Neural progenitor cell (in vitro differentiated cells): ENCODE measurements around the gene RACGAP1. TPM values are rescaled to one million over a fixed set of nuclear protein-coding genes. Genes with fewer than 3 reads are reported as not detected.
A peak's percentile ranks its signal among the peaks of the same experiment; 100 is the strongest.

Experiments used
- DNase-seq: peaks from one replicate; pipeline ENCODE4 v3.0.0-alpha.2; 2016; ENCODE audit warnings: low spot score
- H2AFZ ChIP-seq: fragments of 200-600 bp; sonication (generic); replicated peaks from 2 replicates; pipeline ENCODE4 v1.6.1; 2016; ENCODE audit warnings: antibody characterized with exemption
- H3F3A ChIP-seq: fragments of 200-600 bp; sonication (generic); 2 replicates; pipeline ENCODE4 v1.6.1; 2016; ENCODE audit warnings: antibody characterized with exemption, low read depth
- H3K27ac ChIP-seq: fragments of 200-600 bp; sonication (generic); 2 replicates; pipeline ENCODE4 v1.5.1; 2016; ENCODE audit warnings: mild to moderate bottlenecking
- H3K27me3 ChIP-seq: fragments of 200-600 bp; sonication (generic); 2 replicates; pipeline ENCODE4 v1.6.1; 2016; ENCODE audit warnings: mild to moderate bottlenecking, moderate library complexity
- H3K36me3 ChIP-seq: fragments of 200-600 bp; sonication (generic); 2 replicates; pipeline ENCODE4 v1.5.1; 2016
- H3K4me1 ChIP-seq: fragments of 200-600 bp; sonication (generic); 2 replicates; pipeline ENCODE4 v1.6.1; 2016; ENCODE audit warnings: mixed run types
- H3K4me2 ChIP-seq: fragments of 200-600 bp; sonication (generic); 2 replicates; pipeline ENCODE4 v1.6.1; 2016
- H3K4me3 ChIP-seq: fragments of 200-600 bp; sonication (generic); 2 replicates; pipeline ENCODE4 v1.5.1; 2016
- H3K79me2 ChIP-seq: fragments of 200-600 bp; sonication (generic); 2 replicates; pipeline ENCODE4 v1.6.1; 2016; ENCODE audit warnings: low read depth
- H3K9ac ChIP-seq: fragments of 200-600 bp; sonication (generic); 2 replicates; pipeline ENCODE4 v1.6.1; 2016
- H3K9me3 ChIP-seq: fragments of 200-600 bp; sonication (generic); 2 replicates; pipeline ENCODE4 v1.5.1; 2016; ENCODE audit warnings: low read depth
- H4K20me1 ChIP-seq: fragments of 200-600 bp; sonication (generic); 2 replicates; pipeline ENCODE4 v1.6.1; 2016; ENCODE audit warnings: low read depth
- H3K27ac Mint-ChIP-seq: 3 replicates; pipeline ENCODE4 v1.8.0; 2021; ENCODE audit warnings: mixed read lengths
- H3K27me3 Mint-ChIP-seq: 2 replicates; pipeline ENCODE4 v1.8.0; 2022; ENCODE audit warnings: low read depth, mild to moderate bottlenecking, inconsistent platforms, moderate library complexity, mixed read lengths; ENCODE audit not compliant: insufficient read depth
- H3K36me3 Mint-ChIP-seq: 3 replicates; pipeline ENCODE4 v1.8.0; 2021; ENCODE audit warnings: mixed read lengths
- H3K4me1 Mint-ChIP-seq: 3 replicates; pipeline ENCODE4 v1.8.0; 2021; ENCODE audit warnings: mixed read lengths
- H3K4me3 Mint-ChIP-seq: 3 replicates; pipeline ENCODE4 v1.8.0; 2021; ENCODE audit warnings: mild to moderate bottlenecking, moderate library complexity, mixed read lengths
- H3K9me3 Mint-ChIP-seq: 3 replicates; pipeline ENCODE4 v1.8.0; 2020; ENCODE audit warnings: mixed read lengths
- CTCF ChIP-seq: fragments of 200-600 bp; sonication (generic); IDR thresholded peaks from 2 replicates; pipeline ENCODE4 v1.5.1; 2017; ENCODE audit warnings: antibody characterized with exemption, mild to moderate bottlenecking
- EZH2 ChIP-seq: fragments of 200-600 bp; sonication (generic); IDR thresholded peaks from 2 replicates; pipeline ENCODE4 v1.6.1; 2017; ENCODE audit warnings: antibody characterized with exemption, mild to moderate bottlenecking, moderate library complexity
- EZH2phosphoT487 ChIP-seq: fragments of 200-600 bp; sonication (generic); IDR thresholded peaks from 2 replicates; pipeline ENCODE4 v1.6.1; 2017; ENCODE audit warnings: antibody characterized with exemption
- total RNA-seq: library from RNA; depleted of rRNA; stranded (reverse); fragments of >200 nt; gene quantifications from 2 replicates; pipeline ENCODE4 v1.2.3, GENCODE V29; 2015; ENCODE audit warnings: low replicate concordance

Gene RACGAP1
- total RNA-seq, 1 donor from 2014 or later: 149 TPM

DNA sequence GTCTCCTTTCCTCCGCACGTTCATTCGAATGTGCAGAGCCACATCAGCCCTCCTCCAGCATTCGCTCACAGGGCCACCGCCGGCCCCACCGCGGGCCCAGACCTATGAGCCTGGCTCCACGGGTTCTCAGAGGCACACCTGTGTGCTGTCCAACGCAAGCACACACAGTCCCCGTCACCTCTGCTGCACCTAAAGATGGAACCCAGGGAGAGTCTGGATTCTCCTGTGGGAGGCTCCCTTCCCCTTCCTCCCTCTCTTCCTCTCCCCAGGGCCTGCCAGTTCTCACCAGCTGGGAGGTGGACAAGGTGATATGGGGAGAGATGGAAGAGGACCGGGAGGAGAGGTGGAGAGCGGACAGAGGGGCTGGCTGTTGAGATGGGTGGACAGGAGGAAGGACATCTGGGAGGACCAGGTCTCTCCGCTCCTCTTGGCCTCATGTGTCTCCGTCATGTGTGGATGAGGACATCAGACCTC is 57.5 kb downstream of the RACGAP1 start:
- H3K27me3 ChIP-seq: peaks cover 82% of the 10 kb centered on the region
- H3K27ac ChIP-seq: no peak overlapping the region
- peaks cover 3% of the 10 kb centered on the region for H4K20me1 ChIP-seq
- no peaks in the 10 kb centered on the region for H3K9me3 ChIP-seq
- no peak for DNase-seq
- Mint-ChIP-seq H3K4me3 (no peak overlapping the region), H3K4me1 (peaks cover 27% of the 10 kb centered on the region), H3K27ac (no peak overlapping the region), H3K27me3 (peaks cover 10% of the 10 kb centered on the region), H3K36me3 (no peaks in the 10 kb centered on the region), H3K9me3 (no peaks in the 10 kb centered on the region)
- peak overlapping the region; percentile 76 for H3K4me2 ChIP-seq
- no peak overlapping the region for H3K9ac ChIP-seq
- H2AFZ ChIP-seq: peak overlapping the region; percentile 99
- TF ChIP-seq EZH2 (no peak), EZH2phosphoT487 (no peak), CTCF (no peak)
- H3F3A ChIP-seq: peaks cover 4% of the 10 kb centered on the region
- H3K79me2 ChIP-seq: no peaks in the 10 kb centered on the region
- no peaks in the 10 kb centered on the region for H3K36me3 ChIP-seq
- H3K4me1 ChIP-seq: peaks cover 3% of the 10 kb centered on the region
- peak overlapping the region; percentile 41 for H3K4me3 ChIP-seq

- Mint-ChIP-seq H3K4me3 (peak overlapping the region; percentile 29), H3K27me3 (peaks cover 12% of the 10 kb centered on the region), H3K36me3 (no peaks in the 10 kb centered on the region), H3K27ac (no peak overlapping the region), H3K9me3 (no peaks in the 10 kb centered on the region), H3K4me1 (peaks cover 26% of the 10 kb centered on the region)
- TF ChIP-seq CTCF (peak; percentile 69), EZH2 (no peak)
- Histone ChIP-seq H3K4me2 (peak overlapping the region; percentile 76), H3K79me2 (no peaks in the 10 kb centered on the region), H3K9ac (no peak overlapping the region), H3K4me1 (peaks cover 8% of the 10 kb centered on the region), H3K27me3 (peaks cover 88% of the 10 kb centered on the region), H3K27ac (no peak overlapping the region), H2AFZ (peak overlapping the region; percentile 99), H3F3A (peaks cover 4% of the 10 kb centered on the region), H3K4me3 (peak overlapping the region; percentile 41), H3K9me3 (no peaks in the 10 kb centered on the region), H3K36me3 (no peaks in the 10 kb centered on the region), H4K20me1 (peaks cover 10% of the 10 kb centered on the region)
- peak; percentile 88 for DNase-seq
Measured at GRCh38 chr12:49967042-49967776, 58.1 kb downstream of the RACGAP1 start.

GRCh38 chr12:49966511-49967041 is 58.7 kb downstream of the RACGAP1 start:
- Histone ChIP-seq H3K4me1 (peaks cover 8% of the 10 kb centered on the region), H3K9ac (no peak overlapping the region), H4K20me1 (peaks cover 13% of the 10 kb centered on the region), H2AFZ (peak overlapping the region; percentile 99), H3K4me3 (no peak overlapping the region), H3K4me2 (no peak overlapping the region), H3K36me3 (no peaks in the 10 kb centered on the region), H3K27me3 (peaks cover 92% of the 10 kb centered on the region), H3K27ac (no peak overlapping the region), H3K9me3 (no peaks in the 10 kb centered on the region), H3K79me2 (no peaks in the 10 kb centered on the region), H3F3A (peaks cover 4% of the 10 kb centered on the region)
- Mint-ChIP-seq H3K4me3 (peak overlapping the region; percentile 50), H3K27me3 (peaks cover 10% of the 10 kb centered on the region), H3K36me3 (no peaks in the 10 kb centered on the region), H3K4me1 (peaks cover 26% of the 10 kb centered on the region), H3K27ac (no peak overlapping the region), H3K9me3 (no peaks in the 10 kb centered on the region)
- TF ChIP-seq EZH2phosphoT487: no peak
- no peak for TF ChIP-seq EZH2
- no peak for TF ChIP-seq CTCF
- DNase-seq: no peak
